ENCODE measurements around the gene CDKL5. TPM values are rescaled to one million over a fixed set of nuclear protein-coding genes. Genes with fewer than 3 reads are reported as not detected.

The CDKL5 gene
- total RNA-seq, 1 donor from 2014 or later, result 53.5 TPM

- Mint-ChIP-seq H3K27me3 (ENCODE audit: unreplicated experiment) (peaks cover 4% of the 10 kb centered on the region), H3K9me3 (ENCODE audit: unreplicated experiment) (peaks cover 6% of the 10 kb centered on the region), H3K27ac (ENCODE audit: unreplicated experiment) (no peak overlapping the region), H3K36me3 (ENCODE audit: unreplicated experiment) (no peaks in the 10 kb centered on the region), H3K4me1 (ENCODE audit: low read depth, unreplicated experiment) (peaks cover 22% of the 10 kb centered on the region), H3K4me3 (ENCODE audit: unreplicated experiment) (no peak overlapping the region)
- TF ChIP-seq, protein P1, sequence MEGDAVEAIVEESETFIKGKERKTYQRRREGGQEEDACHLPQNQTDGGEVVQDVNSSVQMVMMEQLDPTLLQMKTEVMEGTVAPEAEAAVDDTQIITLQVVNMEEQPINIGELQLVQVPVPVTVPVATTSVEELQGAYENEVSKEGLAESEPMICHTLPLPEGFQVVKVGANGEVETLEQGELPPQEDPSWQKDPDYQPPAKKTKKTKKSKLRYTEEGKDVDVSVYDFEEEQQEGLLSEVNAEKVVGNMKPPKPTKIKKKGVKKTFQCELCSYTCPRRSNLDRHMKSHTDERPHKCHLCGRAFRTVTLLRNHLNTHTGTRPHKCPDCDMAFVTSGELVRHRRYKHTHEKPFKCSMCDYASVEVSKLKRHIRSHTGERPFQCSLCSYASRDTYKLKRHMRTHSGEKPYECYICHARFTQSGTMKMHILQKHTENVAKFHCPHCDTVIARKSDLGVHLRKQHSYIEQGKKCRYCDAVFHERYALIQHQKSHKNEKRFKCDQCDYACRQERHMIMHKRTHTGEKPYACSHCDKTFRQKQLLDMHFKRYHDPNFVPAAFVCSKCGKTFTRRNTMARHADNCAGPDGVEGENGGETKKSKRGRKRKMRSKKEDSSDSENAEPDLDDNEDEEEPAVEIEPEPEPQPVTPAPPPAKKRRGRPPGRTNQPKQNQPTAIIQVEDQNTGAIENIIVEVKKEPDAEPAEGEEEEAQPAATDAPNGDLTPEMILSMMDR (IDR thresholded peaks at IDR 0.05; ENCODE audit: partially characterized antibody, unreplicated experiment), result no peak
- DNase-seq, result no peak
Observed at GRCh38 chrX:18619288-18619687, 193.9 kb downstream of the CDKL5 start.

- Mint-ChIP-seq H3K9me3 (ENCODE audit: unreplicated experiment) (peaks cover 8% of the 10 kb centered on the region), H3K27me3 (ENCODE audit: unreplicated experiment) (peaks cover 4% of the 10 kb centered on the region)
- no peak for DNase-seq
Observed at GRCh38 chrX:18620349-18620748, 194.9 kb downstream of the CDKL5 start.

DNA sequence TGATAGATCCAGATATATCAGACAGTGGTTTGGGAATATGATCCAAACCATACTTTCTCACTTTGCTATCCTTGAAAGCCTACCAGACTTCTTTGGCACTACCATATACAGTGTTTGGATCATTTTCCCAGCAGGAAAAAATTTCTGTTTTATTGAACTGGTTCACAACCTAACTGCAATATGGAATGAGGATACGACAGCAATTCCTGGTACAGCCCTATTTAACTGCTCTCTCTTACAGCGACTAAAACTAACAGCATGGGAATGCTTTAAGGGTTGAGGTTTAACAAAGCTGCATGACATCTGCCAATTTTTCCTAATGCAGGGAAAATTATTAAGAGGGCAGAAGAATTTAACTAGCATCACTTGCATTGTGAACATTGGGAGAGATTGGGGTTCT lies 199.2 kb downstream of the CDKL5 start:
- Mint-ChIP-seq H3K27me3 (ENCODE audit: unreplicated experiment) (no peaks in the 10 kb centered on the region), H3K4me1 (ENCODE audit: low read depth, unreplicated experiment) (peaks cover 5% of the 10 kb centered on the region), H3K4me3 (ENCODE audit: unreplicated experiment) (no peak overlapping the region), H3K9me3 (ENCODE audit: unreplicated experiment) (peaks cover 2% of the 10 kb centered on the region), H3K36me3 (ENCODE audit: unreplicated experiment) (no peaks in the 10 kb centered on the region), H3K27ac (ENCODE audit: unreplicated experiment) (no peak overlapping the region)
- TF ChIP-seq, protein P1 (IDR thresholded peaks at IDR 0.05; ENCODE audit: partially characterized antibody, unreplicated experiment), result no peak
- no peak for DNase-seq

More at GRCh38 chrX:18620349-18620748, 194.9 kb downstream of the CDKL5 start:
- no peak overlapping the region for H3K27ac Mint-ChIP-seq (ENCODE audit: unreplicated experiment)
- H3K36me3 Mint-ChIP-seq (ENCODE audit: unreplicated experiment), result no peaks in the 10 kb centered on the region
- H3K4me3 Mint-ChIP-seq (ENCODE audit: unreplicated experiment), result no peak overlapping the region
- peaks cover 22% of the 10 kb centered on the region for H3K4me1 Mint-ChIP-seq (ENCODE audit: low read depth, unreplicated experiment)
- TF ChIP-seq, protein P1 (IDR thresholded peaks at IDR 0.05; ENCODE audit: partially characterized antibody, unreplicated experiment), result no peak

DNA sequence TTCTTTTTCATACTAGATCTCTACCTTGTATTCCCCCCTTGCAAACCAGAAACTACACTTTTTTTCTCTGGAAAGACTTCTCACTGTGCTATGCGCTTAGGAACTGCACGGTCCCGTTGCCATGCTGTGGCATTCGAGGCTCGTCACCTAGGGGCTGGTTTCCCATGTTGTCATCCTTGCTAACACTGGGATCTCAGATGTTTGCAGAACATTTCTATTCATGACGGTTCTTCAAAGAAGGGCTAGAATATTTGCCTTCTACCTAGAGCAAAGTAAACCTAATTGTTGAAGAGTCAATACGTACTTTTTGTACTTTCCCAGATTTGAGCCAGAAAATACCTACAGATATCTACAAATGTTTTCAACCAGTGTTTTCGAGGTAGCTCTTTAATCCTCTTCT lies 205.5 kb downstream of the CDKL5 start:
- H3K36me3 Mint-ChIP-seq (ENCODE audit: unreplicated experiment), result no peaks in the 10 kb centered on the region
- no peak overlapping the region for H3K4me3 Mint-ChIP-seq (ENCODE audit: unreplicated experiment)
- peaks cover 4% of the 10 kb centered on the region for H3K4me1 Mint-ChIP-seq (ENCODE audit: low read depth, unreplicated experiment)
- H3K9me3 Mint-ChIP-seq (ENCODE audit: unreplicated experiment), result peaks cover 1% of the 10 kb centered on the region
- no peak for DNase-seq
- no peaks in the 10 kb centered on the region for H3K27me3 Mint-ChIP-seq (ENCODE audit: unreplicated experiment)
- TF ChIP-seq, protein P1 (IDR thresholded peaks at IDR 0.05; ENCODE audit: partially characterized antibody, unreplicated experiment), result no peak
- no peak overlapping the region for H3K27ac Mint-ChIP-seq (ENCODE audit: unreplicated experiment)

GRCh38 chrX:18638398-18638797 lies 213.0 kb downstream of the CDKL5 start:
- no peak overlapping the region for H3K27ac Mint-ChIP-seq (ENCODE audit: unreplicated experiment)
- no peak for DNase-seq
- peaks cover 3% of the 10 kb centered on the region for H3K4me1 Mint-ChIP-seq (ENCODE audit: low read depth, unreplicated experiment)
- no peaks in the 10 kb centered on the region for H3K36me3 Mint-ChIP-seq (ENCODE audit: unreplicated experiment)
- H3K4me3 Mint-ChIP-seq (ENCODE audit: unreplicated experiment), result no peak overlapping the region
- no peaks in the 10 kb centered on the region for H3K27me3 Mint-ChIP-seq (ENCODE audit: unreplicated experiment)
- H3K9me3 Mint-ChIP-seq (ENCODE audit: unreplicated experiment), result no peaks in the 10 kb centered on the region
- TF ChIP-seq, protein P1 (IDR thresholded peaks at IDR 0.05; ENCODE audit: partially characterized antibody, unreplicated experiment), result no peak
